Right ventricle myocardium inferior (tissue), 1 donor: ENCODE measurements around the gene KLC3. TPM values are rescaled to one million over a fixed set of nuclear protein-coding genes. Genes with fewer than 3 reads are reported as not detected.

Source experiments
- ATAC-seq: fragments of 200-7000 bp; cut with Tn5 transposase; one replicate; pipeline ENCODE4 v1.9.1; 2020; ENCODE audit warnings: mild to moderate bottlenecking, moderate library complexity
- DNase-seq: peaks from one replicate; pipeline ENCODE4 v3.0.0; 2021; ENCODE audit errors: missing footprints
- intact Hi-C: fragments of 100-400 bp; cut with DNase I; formaldehyde crosslinking; loops from one replicate; pipeline ENCODE4 v1.11.0; 2022
- total RNA-seq: library from RNA; stranded (reverse); fragmentation: NEBNext Ultra II Directional; extraction: Animal tissue kit (Norgen Biotek cat#: 25700); gene quantifications from one replicate; pipeline ENCODE4 v1.2.1, GENCODE V29; 2021
- donor health status: DM: no; HTN: yes; CAD: no; lungs with severe emphysema.

Gene KLC3
- total RNA-seq, 1 donor from 2014 or later = not detected

- DNase-seq (no peak), ATAC-seq (no peak)
- intact Hi-C loops = loop anchor here (10.0 kb wide), 1 partner anchor 140 kb away; no protein-coding TSS in a partner anchor
Measured at GRCh38 chr19:45344621-45345505, 4.3 kb downstream of the KLC3 start.

- intact Hi-C loops = loop anchor here (10.0 kb wide), 1 partner anchor 141 kb away; no protein-coding TSS in a partner anchor
- ATAC-seq (no peak), DNase-seq (no peak)
Measured at GRCh38 chr19:45345506-45345860, 4.9 kb downstream of the KLC3 start.

GRCh38 chr19:45346449-45346848 lies 5.9 kb downstream of the KLC3 start:
- DNase-seq (no peak), ATAC-seq (no peak)
- intact Hi-C loops = loop anchor here (10.0 kb wide), 1 partner anchor 142 kb away; no protein-coding TSS in a partner anchor

- DNase-seq (no peak), ATAC-seq (no peak)
- intact Hi-C loops = loop anchor here (10.0 kb wide), 1 partner anchor 143 kb away; no protein-coding TSS in a partner anchor
Measured at GRCh38 chr19:45347570-45348366, 7.2 kb downstream of the KLC3 start.

- intact Hi-C loops = loop anchor here (10.0 kb wide), 1 partner anchor 144 kb away; no protein-coding TSS in a partner anchor
- DNase-seq = no peak
- no peak for ATAC-seq
Measured at GRCh38 chr19:45348367-45349125, 8.0 kb downstream of the KLC3 start.

- ATAC-seq (no peak), DNase-seq (no peak)
- intact Hi-C loops = loop anchor here (10.0 kb wide), 1 partner anchor 144 kb away; no protein-coding TSS in a partner anchor
Measured at GRCh38 chr19:45349126-45349415, 8.5 kb downstream of the KLC3 start.

- ATAC-seq (no peak), DNase-seq (no peak)
- intact Hi-C loops = loop anchor here (10.0 kb wide), 1 partner anchor 145 kb away; no protein-coding TSS in a partner anchor
Measured at GRCh38 chr19:45349430-45349941, 8.9 kb downstream of the KLC3 start.

GRCh38 chr19:45350477-45351058 lies 10.0 kb downstream of the KLC3 start:
- no peak for ATAC-seq
- intact Hi-C loops = no loop called here

GRCh38 chr19:45351401-45351952 lies 10.9 kb downstream of the KLC3 start:
- ATAC-seq = no peak
- no peak for DNase-seq
- intact Hi-C loops = no loop called here

More at GRCh38 chr19:45350477-45351058, 10.0 kb downstream of the KLC3 start:
- no peak for DNase-seq

- DNase-seq (no peak), ATAC-seq (no peak)
- intact Hi-C loops = no loop called here
Measured at GRCh38 chr19:45352062-45352461, 11.5 kb downstream of the KLC3 start.

GRCh38 chr19:45352471-45352870 lies 11.9 kb downstream of the KLC3 start:
- intact Hi-C loops = no loop called here
- DNase-seq = no peak

GRCh38 chr19:45352914-45353796 lies 12.6 kb downstream of the KLC3 start:
- DNase-seq = no peak
- no peak for ATAC-seq
- intact Hi-C loops = no loop called here

More at GRCh38 chr19:45352471-45352870, 11.9 kb downstream of the KLC3 start:
- no peak for ATAC-seq

- no peak for ATAC-seq
- intact Hi-C loops = no loop called here
- no peak for DNase-seq
Measured at GRCh38 chr19:45354241-45354842, 13.8 kb downstream of the KLC3 start.

- DNase-seq = no peak
- intact Hi-C loops = no loop called here
- ATAC-seq = no peak
Measured at GRCh38 chr19:45355402-45355801, 14.9 kb downstream of the KLC3 start.

- no peak for DNase-seq
- ATAC-seq = no peak
- intact Hi-C loops = no loop called here
Measured at GRCh38 chr19:45355910-45356309, 15.4 kb downstream of the KLC3 start.

- intact Hi-C loops = no loop called here
- ATAC-seq (no peak), DNase-seq (peak; percentile 13)
Measured at GRCh38 chr19:45356760-45357444, 16.4 kb downstream of the KLC3 start.
